A673 (cell line): ENCODE measurements around the gene HSD17B8. TPM values are rescaled to one million over a fixed set of nuclear protein-coding genes. Genes with fewer than 3 reads are reported as not detected.

Source experiments
- BruUV-seq: library from RNA; stranded (reverse); fragments of 400-500 nt; replicated peaks from 2 replicates; lab custom pipeline; 2021; lab: Mats Ljungman, UMichigan
- CTCF ChIA-PET: fragments of 300-600 bp; sonication (Branson Sonifier 250); formaldehyde crosslinking; loops from one replicate; lab custom pipeline; 2022; ENCODE audit warnings: antibody characterized with exemption; lab: Charles Lee
- POLR2A ChIA-PET: fragments of 300-600 bp; sonication (Branson Sonifier 250); formaldehyde crosslinking; loops from one replicate; lab custom pipeline; 2022; ENCODE audit warnings: antibody characterized with exemption; ENCODE audit not compliant: low non-redundant PET; lab: Charles Lee
- DNase-seq: peaks from one replicate; pipeline ENCODE4 v3.0.0-alpha.2; 2015; ENCODE audit warnings: low spot score
- H3K27ac ChIP-seq: fragments of 200-600 bp; sonication (generic); 2 replicates; pipeline ENCODE4 v1.5.1; 2016; ENCODE audit warnings: mixed run types, low read depth, mild to moderate bottlenecking, mixed read lengths, antibody characterized with exemption, low read length; ENCODE audit not compliant: poor library complexity, severe bottlenecking
- H3K27me3 ChIP-seq: fragments of 200-600 bp; sonication (generic); replicated peaks from 2 replicates; pipeline ENCODE4 v1.6.1; 2017; ENCODE audit warnings: mixed run types, low read depth, mild to moderate bottlenecking, mixed read lengths, antibody characterized with exemption, low read length; ENCODE audit not compliant: insufficient read depth, poor library complexity
- H3K36me3 ChIP-seq: fragments of 200-600 bp; sonication (generic); 2 replicates; pipeline ENCODE4 v1.6.1; 2016; ENCODE audit warnings: mixed run types, mild to moderate bottlenecking, mixed read lengths, antibody characterized with exemption, low read length; ENCODE audit not compliant: insufficient read depth, poor library complexity, severe bottlenecking
- H3K4me1 ChIP-seq: fragments of 200-600 bp; sonication (generic); 2 replicates; pipeline ENCODE4 v1.6.1; 2017; ENCODE audit warnings: mixed run types, mild to moderate bottlenecking, mixed read lengths, antibody characterized with exemption, low read length; ENCODE audit not compliant: insufficient read depth, poor library complexity, severe bottlenecking
- H3K4me3 ChIP-seq: fragments of 200-600 bp; sonication (generic); 2 replicates; pipeline ENCODE4 v1.5.1; 2016; ENCODE audit warnings: low read depth, mixed run types, mild to moderate bottlenecking, mixed read lengths, low read length; ENCODE audit not compliant: poor library complexity, severe bottlenecking
- H3K9me3 ChIP-seq: fragments of 200-600 bp; sonication (generic); 2 replicates; pipeline ENCODE4 v1.6.1; 2016; ENCODE audit warnings: mixed run types, low read depth, mild to moderate bottlenecking, mixed read lengths, antibody characterized with exemption, low read length; ENCODE audit not compliant: poor library complexity, severe bottlenecking
- EZH2 ChIP-seq: fragments of 200-600 bp; sonication (generic); IDR thresholded peaks from 2 replicates; pipeline ENCODE4 v1.6.1; 2017; ENCODE audit warnings: borderline replicate concordance, low read depth, mild to moderate bottlenecking, mixed read lengths, antibody characterized with exemption, low read length; ENCODE audit not compliant: poor library complexity, severe bottlenecking
- intact Hi-C: fragments of 100-400 bp; cut with micrococcal nuclease; formaldehyde crosslinking; loops from one replicate; pipeline ENCODE4 v1.10.0; 2022; ENCODE audit not compliant: unreplicated experiment
- total RNA-seq: library from RNA; stranded (reverse); gene quantifications from 2 replicates; pipeline ENCODE4 v1.2.3, GENCODE V29; 2021
- TF ChIP-seq, protein P1 (sequence below): fragments of 300-800, 200-600 bp; sonication (generic); conservative IDR thresholded peaks from 2 replicates; pipeline ENCODE4 v1.5.1; 2017; ENCODE audit warnings: low read depth, mild to moderate bottlenecking, antibody characterized with exemption, low read length, moderate library complexity, mixed read lengths

Gene HSD17B8
- total RNA-seq, 1 experiment from 2014 or later: 5.9 TPM

DNA sequence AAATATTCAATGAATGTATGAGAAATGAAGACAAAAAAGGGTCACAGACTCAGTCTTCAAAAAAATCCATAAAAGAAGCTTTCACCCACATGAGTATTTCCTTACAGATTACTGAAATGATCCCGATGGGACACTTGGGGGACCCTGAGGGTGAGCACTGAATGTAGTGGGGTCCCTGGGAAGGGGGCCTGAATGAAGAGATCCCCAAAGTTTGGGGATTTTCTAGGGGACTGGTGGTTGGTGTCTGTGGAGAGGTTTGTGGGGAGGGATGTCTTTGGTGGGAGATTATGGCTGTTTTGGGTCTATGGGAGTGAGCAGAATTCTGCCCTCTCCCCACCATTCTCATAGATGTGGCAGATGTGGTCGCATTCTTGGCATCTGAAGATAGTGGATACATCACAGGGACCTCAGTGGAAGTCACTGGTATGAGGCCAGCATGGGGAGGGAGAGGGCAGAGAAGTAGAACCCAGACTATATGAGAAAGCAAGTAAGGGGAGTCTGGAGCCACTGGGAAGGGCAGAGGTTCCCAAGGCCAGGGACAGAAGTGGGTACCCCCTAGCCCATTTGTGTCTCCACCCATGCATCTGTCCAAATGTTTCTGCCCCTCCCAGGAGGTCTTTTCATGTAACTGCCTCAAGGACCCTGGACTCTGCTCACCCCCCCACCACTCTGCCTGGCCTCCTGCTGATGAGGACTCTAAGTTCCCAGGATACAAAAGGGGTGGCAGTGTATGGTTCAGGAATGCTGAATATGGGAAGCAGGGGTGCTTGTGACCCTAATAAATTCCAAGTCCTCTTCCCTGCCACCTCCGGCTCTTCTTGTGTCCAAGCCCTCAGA lies 1.8 kb downstream of the HSD17B8 start:
- no peaks in the 10 kb centered on the region for H3K9me3 ChIP-seq
- ChIA-PET CTCF (no interaction called here), POLR2A (no interaction called here)
- peaks cover 35% of the 10 kb centered on the region for H3K36me3 ChIP-seq
- peaks cover 43% of the 10 kb centered on the region for H3K4me1 ChIP-seq
- H3K27ac ChIP-seq: peak overlapping the region; percentile 98
- H3K4me3 ChIP-seq: no peak overlapping the region
- TF ChIP-seq EZH2: no peak
- TF ChIP-seq, protein P1, sequence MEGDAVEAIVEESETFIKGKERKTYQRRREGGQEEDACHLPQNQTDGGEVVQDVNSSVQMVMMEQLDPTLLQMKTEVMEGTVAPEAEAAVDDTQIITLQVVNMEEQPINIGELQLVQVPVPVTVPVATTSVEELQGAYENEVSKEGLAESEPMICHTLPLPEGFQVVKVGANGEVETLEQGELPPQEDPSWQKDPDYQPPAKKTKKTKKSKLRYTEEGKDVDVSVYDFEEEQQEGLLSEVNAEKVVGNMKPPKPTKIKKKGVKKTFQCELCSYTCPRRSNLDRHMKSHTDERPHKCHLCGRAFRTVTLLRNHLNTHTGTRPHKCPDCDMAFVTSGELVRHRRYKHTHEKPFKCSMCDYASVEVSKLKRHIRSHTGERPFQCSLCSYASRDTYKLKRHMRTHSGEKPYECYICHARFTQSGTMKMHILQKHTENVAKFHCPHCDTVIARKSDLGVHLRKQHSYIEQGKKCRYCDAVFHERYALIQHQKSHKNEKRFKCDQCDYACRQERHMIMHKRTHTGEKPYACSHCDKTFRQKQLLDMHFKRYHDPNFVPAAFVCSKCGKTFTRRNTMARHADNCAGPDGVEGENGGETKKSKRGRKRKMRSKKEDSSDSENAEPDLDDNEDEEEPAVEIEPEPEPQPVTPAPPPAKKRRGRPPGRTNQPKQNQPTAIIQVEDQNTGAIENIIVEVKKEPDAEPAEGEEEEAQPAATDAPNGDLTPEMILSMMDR: no peak
- intact Hi-C loops: loop anchor here (10.0 kb wide), 1 partner anchor 189 kb away; the partner anchor contains the start of gene KIFC1
- no peaks in the 10 kb centered on the region for H3K27me3 ChIP-seq
- DNase-seq: no peak
- BruUV-seq: no TSS peak

DNA sequence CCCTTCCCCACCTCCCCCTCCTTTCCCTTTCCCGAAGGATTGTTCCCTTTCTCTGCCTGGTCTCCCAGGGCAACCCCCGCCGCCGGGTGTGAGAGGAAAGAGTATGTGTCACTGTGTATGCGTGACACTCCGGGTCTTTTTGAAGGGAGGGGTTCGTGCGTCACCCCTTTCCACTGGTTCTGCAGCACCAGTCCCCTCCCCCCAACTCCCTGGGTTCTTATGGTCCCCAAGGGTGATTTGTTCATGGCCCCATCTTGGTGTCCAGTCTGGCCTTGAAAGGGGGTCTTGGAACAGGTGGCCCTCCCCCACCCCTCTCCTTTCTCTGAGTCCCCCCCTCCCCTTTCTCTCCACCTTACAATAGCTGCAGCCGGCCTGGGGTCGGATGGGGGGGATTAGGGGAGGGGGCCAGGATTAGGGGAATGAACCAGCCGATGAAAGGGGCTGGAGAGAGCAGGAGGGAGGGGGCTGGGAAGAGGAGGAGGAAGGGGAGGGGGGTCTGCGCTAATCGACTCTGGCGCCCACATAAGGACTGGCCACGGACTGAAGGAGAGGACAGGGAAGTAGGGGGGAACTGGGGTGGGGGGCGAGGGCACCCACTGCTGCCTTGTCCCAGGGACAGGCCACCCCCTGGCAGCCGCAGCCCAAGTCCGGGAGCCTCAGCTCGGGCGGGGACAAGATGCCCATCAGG lies 2.6 kb downstream of the HSD17B8 start:
- DNase-seq: no peak
- H3K9me3 ChIP-seq: no peaks in the 10 kb centered on the region
- H3K36me3 ChIP-seq: peaks cover 32% of the 10 kb centered on the region
- POLR2A ChIA-PET: no interaction called here
- intact Hi-C loops: loop anchor here (10.0 kb wide), 1 partner anchor 188 kb away; the partner anchor contains the start of gene KIFC1
- CTCF ChIA-PET: no interaction called here
- no peak for TF ChIP-seq EZH2
- TF ChIP-seq, protein P1: no peak
- H3K4me3 ChIP-seq: peak overlapping the region; percentile 96
- BruUV-seq: no TSS peak
- H3K27me3 ChIP-seq: no peaks in the 10 kb centered on the region
- H3K27ac ChIP-seq: peak overlapping the region; percentile 98
- H3K4me1 ChIP-seq: peaks cover 36% of the 10 kb centered on the region

DNA sequence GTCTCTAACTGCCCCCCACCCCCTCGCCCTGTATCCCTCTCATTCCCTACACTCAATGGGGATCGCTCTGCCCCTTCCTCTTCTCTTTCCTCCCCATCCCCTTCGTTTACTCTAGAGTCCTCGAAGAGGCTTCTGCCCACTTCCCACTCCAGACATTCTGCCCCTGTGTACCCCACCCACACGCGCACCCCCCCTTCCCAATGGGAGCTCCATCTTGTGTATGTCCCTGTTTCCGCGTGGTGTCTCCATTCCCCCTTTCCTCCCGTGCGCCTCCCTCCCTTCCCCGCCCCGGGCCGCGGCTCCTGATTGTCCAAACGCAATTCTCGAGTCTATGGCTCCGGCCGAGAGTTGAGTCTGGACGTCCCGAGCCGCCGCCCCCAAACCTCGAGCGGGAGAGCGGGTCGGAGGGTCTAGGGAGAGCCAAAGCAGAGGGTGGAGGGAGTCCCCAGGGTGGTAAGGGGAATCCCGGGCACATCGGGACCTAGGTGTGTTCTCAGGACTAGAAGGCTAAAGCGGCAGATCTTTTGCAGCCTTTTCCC lies 3.2 kb downstream of the HSD17B8 start:
- peak; percentile 51 for DNase-seq
- POLR2A ChIA-PET: no interaction called here
- peak overlapping the region; percentile 98 for H3K27ac ChIP-seq
- CTCF ChIA-PET: no interaction called here
- TF ChIP-seq, protein P1: no peak
- no peak for TF ChIP-seq EZH2
- intact Hi-C loops: loop anchor here (2.0 to 10.0 kb wide), 2 partner anchors 41 to 187 kb away; partner anchors contain the start of gene KIFC1
- H3K4me3 ChIP-seq: peak overlapping the region; percentile 96
- peaks cover 26% of the 10 kb centered on the region for H3K36me3 ChIP-seq
- BruUV-seq: no TSS peak
- H3K27me3 ChIP-seq: no peaks in the 10 kb centered on the region
- H3K9me3 ChIP-seq: no peaks in the 10 kb centered on the region
- peaks cover 37% of the 10 kb centered on the region for H3K4me1 ChIP-seq
